DND-41 (cell line): ENCODE measurements around the gene COMMD10.

Source experiments
- ATAC-seq: fragments of 200-7000 bp; cut with Tn5 transposase; 3 replicates; pipeline ENCODE4 v1.9.1; 2021; ENCODE audit warnings: low read depth; ENCODE audit not compliant: insufficient read depth
- DNase-seq: peaks from one replicate; pipeline ENCODE4 v3.0.0-alpha.2; 2020
- H2AFZ ChIP-seq: 2 replicates; pipeline ENCODE4 v1.6.0; 2012; ENCODE audit warnings: low read depth, low read length
- H3K27ac ChIP-seq: 2 replicates; pipeline ENCODE4 v1.5.1; 2012; ENCODE audit warnings: low read length, inconsistent platforms
- H3K27me3 ChIP-seq: fragments of 200-600 bp; sonication (generic); 2 replicates; pipeline ENCODE4 v1.6.0; 2012; ENCODE audit warnings: low read length, mild to moderate bottlenecking, inconsistent platforms; ENCODE audit not compliant: insufficient read depth, poor library complexity
- H3K36me3 ChIP-seq: 2 replicates; pipeline ENCODE4 v1.5.1; 2012; ENCODE audit warnings: low read length, inconsistent platforms; ENCODE audit not compliant: insufficient read depth
- H3K4me1 ChIP-seq: 2 replicates; pipeline ENCODE4 v1.5.1; 2012; ENCODE audit warnings: mild to moderate bottlenecking, low read length; ENCODE audit not compliant: insufficient read depth
- H3K4me2 ChIP-seq: 2 replicates; pipeline ENCODE4 v1.6.0; 2012; ENCODE audit warnings: mild to moderate bottlenecking, moderate library complexity, low read length, inconsistent platforms; ENCODE audit not compliant: insufficient read depth
- H3K4me3 ChIP-seq, 2 experiments: fragments of 200-600 bp in 1 of 2; shearing (Covaris generic) in 1 of 2; 2 replicates each; pipeline ENCODE4 v1.5.1; 2012 to 2016; ENCODE audit warnings: inconsistent platforms in 2 of 2, low read length in 2 of 2, mild to moderate bottlenecking in 2 of 2, low read depth in 1 of 2, moderate library complexity in 1 of 2
- H3K79me2 ChIP-seq: 2 replicates; pipeline ENCODE4 v1.6.0; 2012; ENCODE audit warnings: low read length, inconsistent platforms; ENCODE audit not compliant: insufficient read depth
- H3K9ac ChIP-seq: 2 replicates; pipeline ENCODE4 v1.6.0; 2012; ENCODE audit warnings: low read depth, mild to moderate bottlenecking, inconsistent platforms, low read length, moderate library complexity
- H3K9me3 ChIP-seq: 2 replicates; pipeline ENCODE4 v1.5.1; 2012; ENCODE audit warnings: low read length, moderate library complexity, mild to moderate bottlenecking, inconsistent platforms; ENCODE audit not compliant: insufficient read depth, severe bottlenecking
- H4K20me1 ChIP-seq: 2 replicates; pipeline ENCODE4 v1.6.0; 2012; ENCODE audit warnings: low read length; ENCODE audit not compliant: insufficient read depth
- EZH2 ChIP-seq: IDR thresholded peaks from 3 replicates; pipeline ENCODE4 v1.6.1; 2012; ENCODE audit warnings: borderline replicate concordance, low read depth, mild to moderate bottlenecking, moderate library complexity, low read length, inconsistent platforms; ENCODE audit not compliant: severe bottlenecking
- TF ChIP-seq, protein P1 (sequence below): IDR thresholded peaks from 2 replicates; pipeline ENCODE4 v1.5.1; 2012; ENCODE audit warnings: borderline replicate concordance, low read length, moderate library complexity, mild to moderate bottlenecking; ENCODE audit not compliant: poor library complexity, severe bottlenecking; ENCODE audit errors: extremely low read depth

The COMMD10 gene

DNA sequence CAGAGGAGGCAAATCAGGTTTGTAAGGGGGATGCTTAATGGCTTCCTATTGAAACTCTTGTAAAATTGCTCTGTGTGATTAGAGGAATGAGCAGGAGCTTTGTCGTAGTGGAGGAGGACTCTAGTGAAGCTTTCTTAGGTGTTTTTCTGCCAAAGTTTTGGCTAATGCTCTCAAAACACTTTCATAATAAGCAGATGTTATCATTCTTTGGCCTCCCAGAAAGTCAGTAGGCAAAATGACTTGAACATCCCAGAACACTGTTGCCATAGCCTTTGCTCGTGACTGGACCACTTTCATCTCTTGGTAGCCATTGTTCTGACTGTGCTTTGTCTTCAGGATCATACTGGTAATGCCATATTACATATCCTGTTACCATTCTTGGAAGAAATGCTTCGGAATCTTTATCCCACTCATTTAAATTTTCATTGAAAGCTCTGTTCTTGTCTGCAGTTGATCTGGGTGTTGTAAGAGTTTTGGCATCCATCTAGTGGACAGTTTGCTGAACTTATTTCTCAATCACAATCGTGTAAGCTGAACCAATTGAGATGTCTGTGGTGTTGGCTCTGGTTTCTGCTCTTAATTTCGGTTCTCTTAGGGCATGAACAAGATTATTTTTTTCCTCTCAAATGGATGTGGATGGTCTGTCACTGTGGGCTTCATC lies 187.6 kb downstream of the COMMD10 start:
- no peaks in the 10 kb centered on the region for H4K20me1 ChIP-seq
- ATAC-seq (no peak), DNase-seq (no peak)
- no peak overlapping the region for H3K27ac ChIP-seq
- no peak overlapping the region for H3K4me2 ChIP-seq
- TF ChIP-seq, protein P1, sequence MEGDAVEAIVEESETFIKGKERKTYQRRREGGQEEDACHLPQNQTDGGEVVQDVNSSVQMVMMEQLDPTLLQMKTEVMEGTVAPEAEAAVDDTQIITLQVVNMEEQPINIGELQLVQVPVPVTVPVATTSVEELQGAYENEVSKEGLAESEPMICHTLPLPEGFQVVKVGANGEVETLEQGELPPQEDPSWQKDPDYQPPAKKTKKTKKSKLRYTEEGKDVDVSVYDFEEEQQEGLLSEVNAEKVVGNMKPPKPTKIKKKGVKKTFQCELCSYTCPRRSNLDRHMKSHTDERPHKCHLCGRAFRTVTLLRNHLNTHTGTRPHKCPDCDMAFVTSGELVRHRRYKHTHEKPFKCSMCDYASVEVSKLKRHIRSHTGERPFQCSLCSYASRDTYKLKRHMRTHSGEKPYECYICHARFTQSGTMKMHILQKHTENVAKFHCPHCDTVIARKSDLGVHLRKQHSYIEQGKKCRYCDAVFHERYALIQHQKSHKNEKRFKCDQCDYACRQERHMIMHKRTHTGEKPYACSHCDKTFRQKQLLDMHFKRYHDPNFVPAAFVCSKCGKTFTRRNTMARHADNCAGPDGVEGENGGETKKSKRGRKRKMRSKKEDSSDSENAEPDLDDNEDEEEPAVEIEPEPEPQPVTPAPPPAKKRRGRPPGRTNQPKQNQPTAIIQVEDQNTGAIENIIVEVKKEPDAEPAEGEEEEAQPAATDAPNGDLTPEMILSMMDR = no peak
- TF ChIP-seq EZH2 = no peak
- no peak overlapping the region for H2AFZ ChIP-seq
- no peak overlapping the region for H3K9ac ChIP-seq
- no peaks in the 10 kb centered on the region for H3K79me2 ChIP-seq
- H3K36me3 ChIP-seq = no peaks in the 10 kb centered on the region
- H3K4me1 ChIP-seq = no peaks in the 10 kb centered on the region
- H3K9me3 ChIP-seq = peaks cover 11% of the 10 kb centered on the region
- no peaks in the 10 kb centered on the region for H3K27me3 ChIP-seq
- no peak overlapping the region for H3K4me3 ChIP-seq

GRCh38 chr5:116273448-116274242 lies 188.8 kb downstream of the COMMD10 start:
- H4K20me1 ChIP-seq = no peaks in the 10 kb centered on the region
- H2AFZ ChIP-seq = no peak overlapping the region
- no peak overlapping the region for H3K4me3 ChIP-seq
- no peaks in the 10 kb centered on the region for H3K27me3 ChIP-seq
- H3K4me1 ChIP-seq = no peaks in the 10 kb centered on the region
- H3K36me3 ChIP-seq = no peaks in the 10 kb centered on the region
- H3K9ac ChIP-seq = no peak overlapping the region
- no peak overlapping the region for H3K4me2 ChIP-seq
- no peak for ATAC-seq
- TF ChIP-seq, protein P1 = no peak
- TF ChIP-seq EZH2 = no peak
- H3K27ac ChIP-seq = no peak overlapping the region
- H3K9me3 ChIP-seq = peaks cover 13% of the 10 kb centered on the region
- DNase-seq = no peak
- no peaks in the 10 kb centered on the region for H3K79me2 ChIP-seq

DNA sequence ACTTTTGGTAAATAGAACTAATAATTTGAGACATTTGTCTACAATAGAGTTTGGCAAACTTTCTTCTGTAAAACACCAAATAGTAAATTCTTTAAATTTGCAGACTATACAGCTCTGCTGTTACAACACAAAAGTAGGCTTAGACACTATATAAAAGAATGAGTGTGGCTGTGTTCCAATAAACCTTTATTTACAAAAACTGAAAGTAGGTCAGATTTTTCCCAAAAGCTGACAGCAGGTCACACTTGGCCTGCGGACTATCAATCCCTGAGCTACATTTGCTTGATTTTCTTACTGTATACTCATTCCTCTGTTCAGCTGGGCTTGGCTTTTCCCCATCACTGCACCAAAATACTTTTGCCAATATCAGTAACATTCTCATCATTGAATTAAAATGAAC lies 189.4 kb downstream of the COMMD10 start:
- H3K4me2 ChIP-seq = no peak overlapping the region
- TF ChIP-seq EZH2 = no peak
- TF ChIP-seq, protein P1 = no peak

More for the DNA sequence above, 189.4 kb downstream of the COMMD10 start:
- Histone ChIP-seq H3K79me2 (no peaks in the 10 kb centered on the region), H3K36me3 (no peaks in the 10 kb centered on the region), H3K27ac (no peak overlapping the region), H3K9ac (no peak overlapping the region), H4K20me1 (no peaks in the 10 kb centered on the region), H3K4me3 (no peak overlapping the region), H3K9me3 (peaks cover 13% of the 10 kb centered on the region), H3K27me3 (no peaks in the 10 kb centered on the region), H3K4me1 (no peaks in the 10 kb centered on the region), H2AFZ (no peak overlapping the region)
- DNase-seq (no peak), ATAC-seq (no peak)
